Measurements from ENCODE around the gene KDM2B. TPM values are rescaled to one million over a fixed set of nuclear protein-coding genes. Genes with fewer than 3 reads are reported as not detected.

Gene KDM2B
- polyA plus RNA-seq, 1 donor (not counting 4 experiments of a cell fraction or from before 2014, with no cell fraction given), result 10.3 TPM

GRCh38 chr12:121628037-121628436 lies 47.2 kb upstream of the KDM2B start:
- dilution Hi-C loops (cut with MboI; ENCODE audit: extremely low pct_ligation_motif_present, low sequenced_read_pairs), result no loop called here
- FAIRE-seq, result no peak
- peaks cover 41% of the 10 kb centered on the region for H3K4me1 ChIP-seq (ENCODE audit: control insufficient read depth, extremely low read depth, insufficient read depth, low read length)
- peaks cover 42% of the 10 kb centered on the region for H3K79me2 ChIP-seq (ENCODE audit: control insufficient read depth, insufficient read depth, low read length)
- peak overlapping the region; percentile 85 for H3K27ac ChIP-seq (ENCODE audit: control insufficient read depth, insufficient read depth, low read length)
- peak overlapping the region; percentile 55 to 84 (median 74) for H3K4me3 ChIP-seq (ENCODE audit: control insufficient read depth in 2 of 3, extremely low read depth in 1 of 3, insufficient read depth in 2 of 3, low read depth in 1 of 3, low read length in 3 of 3)
- peak overlapping the region; percentile 74 for H3K4me2 ChIP-seq (ENCODE audit: control insufficient read depth, extremely low read depth, insufficient read depth, low read depth, low read length)
- no peak for TF ChIP-seq EZH2 (IDR thresholded peaks at IDR 0.05; ENCODE audit: low read length)
- TF ChIP-seq, protein P1, sequence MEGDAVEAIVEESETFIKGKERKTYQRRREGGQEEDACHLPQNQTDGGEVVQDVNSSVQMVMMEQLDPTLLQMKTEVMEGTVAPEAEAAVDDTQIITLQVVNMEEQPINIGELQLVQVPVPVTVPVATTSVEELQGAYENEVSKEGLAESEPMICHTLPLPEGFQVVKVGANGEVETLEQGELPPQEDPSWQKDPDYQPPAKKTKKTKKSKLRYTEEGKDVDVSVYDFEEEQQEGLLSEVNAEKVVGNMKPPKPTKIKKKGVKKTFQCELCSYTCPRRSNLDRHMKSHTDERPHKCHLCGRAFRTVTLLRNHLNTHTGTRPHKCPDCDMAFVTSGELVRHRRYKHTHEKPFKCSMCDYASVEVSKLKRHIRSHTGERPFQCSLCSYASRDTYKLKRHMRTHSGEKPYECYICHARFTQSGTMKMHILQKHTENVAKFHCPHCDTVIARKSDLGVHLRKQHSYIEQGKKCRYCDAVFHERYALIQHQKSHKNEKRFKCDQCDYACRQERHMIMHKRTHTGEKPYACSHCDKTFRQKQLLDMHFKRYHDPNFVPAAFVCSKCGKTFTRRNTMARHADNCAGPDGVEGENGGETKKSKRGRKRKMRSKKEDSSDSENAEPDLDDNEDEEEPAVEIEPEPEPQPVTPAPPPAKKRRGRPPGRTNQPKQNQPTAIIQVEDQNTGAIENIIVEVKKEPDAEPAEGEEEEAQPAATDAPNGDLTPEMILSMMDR (optimal IDR thresholded peaks at IDR 0.05 in 1 of 3, IDR thresholded peaks at IDR 0.05 in 1 of 3, conservative IDR thresholded peaks at IDR 0.05 in 1 of 3; ENCODE audit: extremely low read depth in 1 of 3, insufficient read depth in 2 of 3, low read length in 3 of 3), result no peak
- peak overlapping the region; percentile 86 for H3K9ac ChIP-seq (ENCODE audit: control insufficient read depth, extremely low read depth, insufficient read depth, low read length)
- no peaks in the 10 kb centered on the region for H3K27me3 ChIP-seq (ENCODE audit: control insufficient read depth, extremely low read depth, insufficient read depth, low read length)
- peaks cover 1 to 5% of the 10 kb centered on the region in 2 experiments for H3K36me3 ChIP-seq (ENCODE audit: control insufficient read depth in 2 of 2, extremely low read depth in 1 of 2, insufficient read depth in 2 of 2, low read length in 2 of 2)
- no peaks in the 10 kb centered on the region for H3K9me1 ChIP-seq (ENCODE audit: control insufficient read depth, extremely low read depth, insufficient read depth, low read length)
- H3K9me3 ChIP-seq (ENCODE audit: control insufficient read depth, low read depth, low read length), result no peaks in the 10 kb centered on the region
- DNase-seq (ENCODE audit: low read depth, low spot score), result no peak
- H4K20me1 ChIP-seq (ENCODE audit: control insufficient read depth, extremely low read depth, insufficient read depth, low read length), result no peaks in the 10 kb centered on the region
- no peak overlapping the region for H2AFZ ChIP-seq (ENCODE audit: control insufficient read depth, low read length)

- peaks cover 33% of the 10 kb centered on the region for H3K4me1 ChIP-seq (ENCODE audit: control insufficient read depth, extremely low read depth, insufficient read depth, low read length)
- H3K9ac ChIP-seq (ENCODE audit: control insufficient read depth, extremely low read depth, insufficient read depth, low read length), result peak overlapping the region; percentile 86
- no peaks in the 10 kb centered on the region for H3K9me3 ChIP-seq (ENCODE audit: control insufficient read depth, low read depth, low read length)
- FAIRE-seq (no peak), DNase-seq (ENCODE audit: low read depth, low spot score) (no peak)
- no peak for TF ChIP-seq EZH2 (IDR thresholded peaks at IDR 0.05; ENCODE audit: low read length)
- TF ChIP-seq, protein P1 (optimal IDR thresholded peaks at IDR 0.05 in 1 of 3, IDR thresholded peaks at IDR 0.05 in 1 of 3, conservative IDR thresholded peaks at IDR 0.05 in 1 of 3; ENCODE audit: extremely low read depth in 1 of 3, insufficient read depth in 2 of 3, low read length in 3 of 3), result peak; percentile 8 to 26 (median 12)
- H3K27me3 ChIP-seq (ENCODE audit: control insufficient read depth, extremely low read depth, insufficient read depth, low read length), result no peaks in the 10 kb centered on the region
- H3K4me2 ChIP-seq (ENCODE audit: control insufficient read depth, extremely low read depth, insufficient read depth, low read depth, low read length), result peak overlapping the region; percentile 74
- no peaks in the 10 kb centered on the region for H3K9me1 ChIP-seq (ENCODE audit: control insufficient read depth, extremely low read depth, insufficient read depth, low read length)
- peak overlapping the region; percentile 85 for H3K27ac ChIP-seq (ENCODE audit: control insufficient read depth, insufficient read depth, low read length)
- dilution Hi-C loops (cut with MboI; ENCODE audit: extremely low pct_ligation_motif_present, low sequenced_read_pairs), result no loop called here
- peaks cover 1 to 5% of the 10 kb centered on the region in 2 experiments for H3K36me3 ChIP-seq (ENCODE audit: control insufficient read depth in 2 of 2, extremely low read depth in 1 of 2, insufficient read depth in 2 of 2, low read length in 2 of 2)
- H4K20me1 ChIP-seq (ENCODE audit: control insufficient read depth, extremely low read depth, insufficient read depth, low read length), result no peaks in the 10 kb centered on the region
- H2AFZ ChIP-seq (ENCODE audit: control insufficient read depth, low read length), result peak overlapping the region; percentile 2
- peak overlapping the region; percentile 55 to 84 (median 74) for H3K4me3 ChIP-seq (ENCODE audit: control insufficient read depth in 2 of 3, extremely low read depth in 1 of 3, insufficient read depth in 2 of 3, low read depth in 1 of 3, low read length in 3 of 3)
- H3K79me2 ChIP-seq (ENCODE audit: control insufficient read depth, insufficient read depth, low read length), result peaks cover 32% of the 10 kb centered on the region
Observed at GRCh38 chr12:121626853-121627640, 46.2 kb upstream of the KDM2B start.

Measured in keratinocyte (primary cell).